Adrenal gland (tissue), 12 donors: ENCODE data around the gene ORC6. TPM values are rescaled to one million over a fixed set of nuclear protein-coding genes. Genes with fewer than 3 reads are reported as not detected.

Source experiments
- DNase-seq, 7 donors: peaks; one replicate each; pipeline ENCODE4 v3.0.0-alpha.2; 2019 to 2020
- H3K27ac ChIP-seq, 5 donors: fragments of 200-600 bp; sonication (generic) in 4 of 5; 1 replicate in 3 of 5; 2 replicates in 2 of 5; pipeline versions ENCODE4 v1.5.1 to v1.8.0; 2016 to 2020; ENCODE audit warnings: mild to moderate bottlenecking in 1 of 5
- H3K27me3 ChIP-seq: fragments of 200-600 bp; 2 replicates; pipeline ENCODE4 v1.8.0; 2021
- H3K36me3 ChIP-seq, 2 donors: fragments of 200-600 bp; replicated peaks in 1 of 2; 1 replicate in 1 of 2; 2 replicates in 1 of 2; pipeline versions ENCODE4 v1.5.1 to v1.8.0; 2018 to 2022
- H3K4me1 ChIP-seq, 2 donors: fragments of 200-600 bp; replicated peaks in 1 of 2; 1 replicate in 1 of 2; 2 replicates in 1 of 2; pipeline versions ENCODE4 v1.5.1 to v1.8.0; 2018 to 2021
- H3K4me3 ChIP-seq, 4 donors: fragments of 200-600 bp; sonication (generic) in 3 of 4; one replicate each; pipeline ENCODE4 v1.5.1; 2016 to 2018
- H3K9me3 ChIP-seq, 3 donors: fragments of 200-600 bp; sonication (generic) in 1 of 3; replicated peaks in 1 of 3; 1 replicate in 2 of 3; 2 replicates in 1 of 3; pipeline versions ENCODE4 v1.5.1 to v1.8.0; 2016 to 2021
- POLR2A ChIP-seq, 2 donors: fragments of 450-650 bp; IDR thresholded peaks; one replicate each; pipeline ENCODE4 v1.6.1; 2017; ENCODE audit warnings: antibody characterized with exemption in 2 of 2, mild to moderate bottlenecking in 2 of 2, moderate library complexity in 1 of 2
- WGBS, 4 donors: extraction: QIAGEN DNeasy Blood & Tissue Kit in 2 of 4; methylation state at CpG; one replicate each; pipeline versions ENCODE4 v1.1.5 to v1.1.7; 2013 to 2017; 5-methylcytosine and 5-hydroxymethylcytosine counted together
- intact Hi-C, 2 donors: fragments of 100-400 bp; cut with DNase I; formaldehyde crosslinking; loops; one replicate each; pipeline versions ENCODE4 v1.14.1 to v1.15.0; 2022 to 2023
- polyA plus RNA-seq, 3 donors: library from polyadenylated mRNA; stranded (reverse); fragments of 200-250 nt in 2 of 3; fragments of 350-450 nt in 1 of 3; fragmentation: Illumina TruSeq in 1 of 3; extraction: RNeasy Lipid Tissue Mini Kit (QIAGEN cat#74804) in 1 of 3; gene quantifications; one replicate each; pipeline ENCODE4 v1.2.3, GENCODE V29; 2013 to 2014
- total RNA-seq, 9 donors: library from RNA; depleted of rRNA in 4 of 9; stranded (reverse); fragments of >200 nt in 4 of 9; fragments of 120-200 nt in 1 of 9; fragmentation: NEBNext Ultra II Directional in 1 of 9; extraction: Animal tissue kit (Norgen Biotek cat#: 25700) in 1 of 9; gene quantifications; one replicate each; pipeline versions ENCODE4 v1.1.0 to v1.2.4, GENCODE V29; 2013 to 2023
- TF ChIP-seq, protein P1 (sequence below), 6 experiments: fragments of 450-650 bp in 4 of 6; fragments of 200-600 bp in 2 of 6; sonication (generic) in 1 of 6; IDR thresholded peaks; 1 replicate in 5 of 6; 2 replicates in 1 of 6; pipeline versions ENCODE4 v1.5.1 to v1.8.0; 2016 to 2021; ENCODE audit warnings: antibody characterized with exemption in 6 of 6, mild to moderate bottlenecking in 2 of 6, moderate library complexity in 1 of 6
- donor health status: healthy with polysubstance abuse.
- donor health status: Bipolar disorder and iron deficiency.
- donor health status: DM: yes; HTN: yes; CAD: no.
- donor health status: DM: no; HTN: no; CAD: no.
- donor health status: DM: no; HTN: no; CAD: no.
- donor health status: DM: yes; HTN: yes; CAD: no.

The ORC6 gene
- total and polyA plus RNA-seq, 12 donors = 0.55 to 16.1 (median 2.6) TPM; not detected in 1

DNA sequence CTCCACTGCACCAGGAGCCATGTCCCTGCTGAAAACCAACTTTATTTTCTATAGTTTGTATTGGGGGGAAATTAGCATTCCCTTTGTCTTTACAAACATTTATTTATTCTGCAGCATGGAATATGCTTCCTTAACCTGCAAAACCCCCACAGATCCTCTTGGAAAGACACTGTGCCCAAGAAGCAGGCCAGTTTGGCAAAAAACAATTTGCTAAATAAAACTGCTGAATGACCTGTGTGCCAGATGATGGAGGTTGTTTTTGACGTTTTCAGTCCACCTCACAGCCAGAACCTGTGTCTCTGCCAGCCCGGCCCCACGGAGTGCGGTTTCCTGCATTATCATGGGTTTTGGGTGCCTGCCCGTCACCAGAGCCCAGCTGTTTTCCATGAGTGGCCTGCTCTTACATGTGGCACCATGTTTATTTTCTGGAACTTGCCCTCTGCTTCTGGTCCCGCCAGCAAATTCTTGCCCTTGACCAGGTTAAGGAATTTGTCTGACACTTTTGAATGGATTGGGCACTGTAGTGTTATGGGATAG, 26.4 kb downstream of the ORC6 start:
- DNase-seq = no peak
- Histone ChIP-seq H3K4me1 (peaks cover 3 to 7% of the 10 kb centered on the region in 2 donors), H3K36me3 (no peaks in the 10 kb centered on the region), H3K27ac (no peak overlapping the region), H3K4me3 (no peak overlapping the region), H3K27me3 (no peaks in the 10 kb centered on the region), H3K9me3 (no peaks in the 10 kb centered on the region)
- WGBS, 4 donors = 56 to 70% (median 63%) methylated on average over 5 to 6 of the region's 6 CpGs
- TF ChIP-seq, protein P1, sequence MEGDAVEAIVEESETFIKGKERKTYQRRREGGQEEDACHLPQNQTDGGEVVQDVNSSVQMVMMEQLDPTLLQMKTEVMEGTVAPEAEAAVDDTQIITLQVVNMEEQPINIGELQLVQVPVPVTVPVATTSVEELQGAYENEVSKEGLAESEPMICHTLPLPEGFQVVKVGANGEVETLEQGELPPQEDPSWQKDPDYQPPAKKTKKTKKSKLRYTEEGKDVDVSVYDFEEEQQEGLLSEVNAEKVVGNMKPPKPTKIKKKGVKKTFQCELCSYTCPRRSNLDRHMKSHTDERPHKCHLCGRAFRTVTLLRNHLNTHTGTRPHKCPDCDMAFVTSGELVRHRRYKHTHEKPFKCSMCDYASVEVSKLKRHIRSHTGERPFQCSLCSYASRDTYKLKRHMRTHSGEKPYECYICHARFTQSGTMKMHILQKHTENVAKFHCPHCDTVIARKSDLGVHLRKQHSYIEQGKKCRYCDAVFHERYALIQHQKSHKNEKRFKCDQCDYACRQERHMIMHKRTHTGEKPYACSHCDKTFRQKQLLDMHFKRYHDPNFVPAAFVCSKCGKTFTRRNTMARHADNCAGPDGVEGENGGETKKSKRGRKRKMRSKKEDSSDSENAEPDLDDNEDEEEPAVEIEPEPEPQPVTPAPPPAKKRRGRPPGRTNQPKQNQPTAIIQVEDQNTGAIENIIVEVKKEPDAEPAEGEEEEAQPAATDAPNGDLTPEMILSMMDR (IDR thresholded peaks at IDR 0.05) = no peak
- no peak for TF ChIP-seq POLR2A (IDR thresholded peaks at IDR 0.05)
- intact Hi-C loops = no loop called here

DNA sequence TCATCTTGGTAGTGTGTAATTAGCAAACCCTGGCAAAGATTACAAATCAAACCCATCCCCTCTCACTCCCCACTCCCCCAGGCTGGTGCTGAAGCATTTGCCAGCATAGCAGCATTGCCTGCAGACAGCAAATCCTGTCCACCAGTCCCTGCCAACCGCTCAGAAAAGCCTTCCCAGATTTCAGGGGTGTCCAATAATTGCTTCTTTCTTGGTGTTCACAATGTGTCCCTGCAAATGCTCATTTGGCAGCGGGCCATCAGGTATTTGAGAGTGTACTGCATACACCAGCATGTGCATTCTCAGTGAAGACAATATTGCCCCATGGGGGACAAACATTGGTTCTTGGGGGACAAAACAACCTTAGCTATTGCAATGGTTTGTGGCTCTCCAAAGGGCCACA, 28.2 kb downstream of the ORC6 start:
- TF ChIP-seq, protein P1 (IDR thresholded peaks at IDR 0.05) = no peak
- no peak for TF ChIP-seq POLR2A (IDR thresholded peaks at IDR 0.05)
- no peak overlapping the region for H3K4me3 ChIP-seq
- no peaks in the 10 kb centered on the region for H3K27me3 ChIP-seq
- no peaks in the 10 kb centered on the region for H3K4me1 ChIP-seq
- DNase-seq = no peak
- H3K9me3 ChIP-seq = no peaks in the 10 kb centered on the region
- 74 to 95% (median 84%) methylated on average over 2 of the region's 2 CpGs for WGBS, 4 donors
- no peak overlapping the region for H3K27ac ChIP-seq
- no peaks in the 10 kb centered on the region for H3K36me3 ChIP-seq
- intact Hi-C loops = no loop called here

DNA sequence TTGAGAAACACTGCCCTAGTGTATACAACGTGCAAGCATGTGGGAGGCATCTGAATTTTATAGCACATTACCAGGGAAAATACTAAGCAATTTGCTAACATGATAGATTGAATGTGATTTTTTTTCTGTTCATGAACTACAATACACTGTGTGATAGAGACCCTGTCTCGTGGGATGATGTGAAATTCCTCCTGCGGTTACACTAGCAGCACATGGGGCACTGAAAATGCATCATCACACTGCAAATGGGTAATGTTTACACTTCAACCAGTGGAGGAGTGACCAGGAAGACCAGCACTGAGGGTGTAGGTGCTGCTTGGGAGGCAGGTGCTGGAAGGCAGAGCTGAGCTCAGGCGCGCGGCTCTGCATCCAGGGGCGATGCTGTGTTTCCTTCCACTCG, 28.8 kb downstream of the ORC6 start:
- H3K4me3 ChIP-seq = no peak overlapping the region

DNA sequence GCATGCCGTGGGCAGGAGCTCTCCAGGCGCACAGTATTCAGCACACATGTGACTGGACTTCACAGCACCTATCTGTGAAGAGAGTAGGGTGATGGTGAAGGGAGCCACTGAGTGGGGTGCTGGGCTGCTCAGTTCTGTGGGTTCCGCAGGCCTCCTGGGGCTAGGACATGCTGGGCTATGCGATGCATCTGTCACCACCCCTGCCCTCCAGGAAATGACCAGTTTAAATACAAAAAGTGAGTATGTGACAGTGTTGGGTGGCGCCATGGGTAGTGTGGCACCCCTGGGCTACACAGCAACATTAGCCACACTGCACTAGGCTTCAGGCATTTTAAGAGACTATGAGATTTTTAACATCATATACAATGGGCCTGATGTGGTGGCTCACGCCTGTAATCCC, 30.1 kb downstream of the ORC6 start:
- no peak overlapping the region for H3K4me3 ChIP-seq
- H3K27ac ChIP-seq = no peak overlapping the region
- H3K4me1 ChIP-seq = no peaks in the 10 kb centered on the region
- intact Hi-C loops = no loop called here
- 84 to 97% (median 92%) methylated on average over 4 to 6 of the region's 6 CpGs for WGBS, 4 donors
- no peaks in the 10 kb centered on the region for H3K27me3 ChIP-seq
- no peaks in the 10 kb centered on the region for H3K9me3 ChIP-seq
- DNase-seq = no peak
- TF ChIP-seq, protein P1 (IDR thresholded peaks at IDR 0.05) = no peak
- no peak for TF ChIP-seq POLR2A (IDR thresholded peaks at IDR 0.05)
- H3K36me3 ChIP-seq = no peaks in the 10 kb centered on the region

More for the DNA sequence above, 28.8 kb downstream of the ORC6 start:
- WGBS, 4 donors = 84 to 93% (median 89%) methylated on average over 8 of the region's 8 CpGs
- H3K4me1 ChIP-seq = no peaks in the 10 kb centered on the region
- H3K36me3 ChIP-seq = no peaks in the 10 kb centered on the region
- no peak overlapping the region for H3K27ac ChIP-seq
- no peak for DNase-seq
- intact Hi-C loops = no loop called here
- H3K27me3 ChIP-seq = no peaks in the 10 kb centered on the region
- TF ChIP-seq, protein P1 (IDR thresholded peaks at IDR 0.05) = no peak
- no peak for TF ChIP-seq POLR2A (IDR thresholded peaks at IDR 0.05)
- H3K9me3 ChIP-seq = no peaks in the 10 kb centered on the region
